Ecto neural progenitor cell (in vitro differentiated cells): ENCODE measurements around the gene OR8B8.
"Not testable (repeated sequence)": the region's sequence is repeated elsewhere in the genome, so short reads cannot be mapped to it uniquely, and the experiment has no call there.

ENCODE experiments used
- DNase-seq: peaks from one replicate; pipeline ENCODE4 v3.0.0-alpha.2; 2018; ENCODE audit warnings: low spot score

The OR8B8 gene

GRCh38 chr11:124441519-124441918 is 4.0 kb downstream of the OR8B8 start:
- no peak for DNase-seq

GRCh38 chr11:124441081-124441480 is 4.4 kb downstream of the OR8B8 start:
- no peak for DNase-seq

GRCh38 chr11:124440608-124441007 is 4.9 kb downstream of the OR8B8 start:
- no peak for DNase-seq

- no peak for DNase-seq
Observed at GRCh38 chr11:124434699-124435098, 10.8 kb downstream of the OR8B8 start.

- no peak for DNase-seq
Observed at GRCh38 chr11:124429599-124429998, 15.9 kb downstream of the OR8B8 start.

- DNase-seq: no peak
Observed at GRCh38 chr11:124424384-124424921, 21.0 kb downstream of the OR8B8 start, which contains the start of gene OR8B4. Gene OR8B4, minus strand, starts transcription at chr11:124424871. Its CDS starts 0 bp downstream, at chr11:124424871.

GRCh38 chr11:124421043-124421442 is 24.5 kb downstream of the OR8B8 start:
- DNase-seq: no peak

- DNase-seq: no peak
Observed at GRCh38 chr11:124415356-124415923, 30.1 kb downstream of the OR8B8 start.

GRCh38 chr11:124409906-124410305 is 35.6 kb downstream of the OR8B8 start:
- no peak for DNase-seq

GRCh38 chr11:124405581-124405980 is 39.9 kb downstream of the OR8B8 start:
- no peak for DNase-seq

GRCh38 chr11:124403186-124403585 is 42.3 kb downstream of the OR8B8 start:
- not testable (repeated sequence) for DNase-seq

GRCh38 chr11:124402326-124402922 is 43.1 kb downstream of the OR8B8 start:
- DNase-seq: peak; percentile 52

- no peak for DNase-seq
Observed at GRCh38 chr11:124398924-124399323, 46.6 kb downstream of the OR8B8 start, which contains the start of gene OR8B3. Gene OR8B3, minus strand, starts transcription at chr11:124399024. Its CDS starts 1,673 bp downstream, at chr11:124397351.

GRCh38 chr11:124396847-124397246 is 48.6 kb downstream of the OR8B8 start:
- DNase-seq: not testable (repeated sequence)

GRCh38 chr11:124394408-124394807 is 51.1 kb downstream of the OR8B8 start:
- no peak for DNase-seq
